KMS-11 (cell line): ENCODE results near the gene TICAM2.
A peak's percentile ranks its signal among the peaks of the same experiment; 100 is the strongest.

ENCODE experiments used
- H2AFZ ChIP-seq: fragments of 200-600 bp; sonication (generic); 2 replicates; pipeline ENCODE4 v1.6.1; 2016; ENCODE audit warnings: antibody characterized with exemption, mixed run types, low read depth
- H3K27ac ChIP-seq: fragments of 200-600 bp; sonication (generic); 2 replicates; pipeline ENCODE4 v1.6.1; 2016; ENCODE audit warnings: mild to moderate bottlenecking, mixed run types
- H3K27me3 ChIP-seq: fragments of 200-600 bp; sonication (generic); 2 replicates; pipeline ENCODE4 v1.6.1; 2017; ENCODE audit warnings: mild to moderate bottlenecking, low read depth, mixed run types, moderate library complexity; ENCODE audit not compliant: insufficient read depth
- H3K36me3 ChIP-seq: fragments of 200-600 bp; sonication (generic); 2 replicates; pipeline ENCODE4 v1.6.1; 2017; ENCODE audit warnings: mild to moderate bottlenecking, mixed run types; ENCODE audit not compliant: insufficient read depth
- H3K4me1 ChIP-seq: fragments of 200-600 bp; sonication (generic); 2 replicates; pipeline ENCODE4 v1.6.1; 2016; ENCODE audit warnings: mild to moderate bottlenecking, low read depth, mixed run types; ENCODE audit not compliant: poor library complexity, severe bottlenecking
- H3K4me2 ChIP-seq: fragments of 200-600 bp; sonication (generic); 2 replicates; pipeline ENCODE4 v1.7.0; 2016; ENCODE audit warnings: mild to moderate bottlenecking, mixed run types
- H3K4me3 ChIP-seq: fragments of 200-600 bp; sonication (generic); IDR thresholded peaks from 2 replicates; pipeline ENCODE4 v1.6.1; 2017; ENCODE audit warnings: low read depth, low read length, mixed read lengths; ENCODE audit not compliant: insufficient read depth
- H3K79me2 ChIP-seq: fragments of 200-600 bp; sonication (generic); 2 replicates; pipeline ENCODE4 v1.6.1; 2016; ENCODE audit warnings: low read depth, mixed run types; ENCODE audit not compliant: insufficient read depth
- H3K9ac ChIP-seq: fragments of 200-600 bp; sonication (generic); 2 replicates; pipeline ENCODE4 v1.6.1; 2016; ENCODE audit warnings: mild to moderate bottlenecking, mixed run types
- H4K20me1 ChIP-seq: fragments of 200-600 bp; sonication (generic); 2 replicates; pipeline ENCODE4 v1.6.1; 2016; ENCODE audit warnings: mild to moderate bottlenecking, mixed run types; ENCODE audit not compliant: insufficient read depth
- CTCF ChIP-seq: fragments of 200-600 bp; sonication (generic); conservative IDR thresholded peaks from 2 replicates; pipeline ENCODE4 v1.6.1; 2017; ENCODE audit warnings: low read depth, mild to moderate bottlenecking, antibody characterized with exemption, low read length, moderate library complexity, mixed read lengths

TICAM2 gene

GRCh38 chr5:115541611-115542010 lies 60.7 kb downstream of the TICAM2 start:
- H3K79me2 ChIP-seq: peaks cover 75% of the 10 kb centered on the region
- H3K4me1 ChIP-seq: peaks cover 27% of the 10 kb centered on the region
- no peak overlapping the region for H3K4me3 ChIP-seq
- H3K9ac ChIP-seq: peak overlapping the region; percentile 49; the same call in 1 of the 2 replicates
- H3K36me3 ChIP-seq: peaks cover 6% of the 10 kb centered on the region; the same call in 1 of the 2 replicates
- no peak for TF ChIP-seq CTCF
- no peak overlapping the region for H2AFZ ChIP-seq
- peak overlapping the region; percentile 3 for H3K27ac ChIP-seq
- H3K27me3 ChIP-seq: no peaks in the 10 kb centered on the region
- peaks cover 20% of the 10 kb centered on the region for H4K20me1 ChIP-seq
- H3K4me2 ChIP-seq: peak overlapping the region; percentile 97

- peaks cover 97% of the 10 kb centered on the region for H3K79me2 ChIP-seq
- H3K27me3 ChIP-seq: no peaks in the 10 kb centered on the region
- H2AFZ ChIP-seq: no peak overlapping the region
- peaks cover 17% of the 10 kb centered on the region for H3K4me1 ChIP-seq
- no peak overlapping the region for H3K4me3 ChIP-seq
- H3K27ac ChIP-seq: no peak overlapping the region
- H3K36me3 ChIP-seq: no peaks in the 10 kb centered on the region; the same call in 1 of the 2 replicates
- peaks cover under 1% of the 10 kb centered on the region; the same call in 1 of the 2 replicates for H4K20me1 ChIP-seq
- no peak overlapping the region for H3K9ac ChIP-seq
- no peak for TF ChIP-seq CTCF
- no peak overlapping the region for H3K4me2 ChIP-seq
These were observed 66.7 kb downstream of the TICAM2 start for GRCh38 chr5:115535479-115536035.

GRCh38 chr5:115532517-115532916 lies 69.8 kb downstream of the TICAM2 start:
- no peak overlapping the region for H3K9ac ChIP-seq
- no peak overlapping the region for H2AFZ ChIP-seq
- H4K20me1 ChIP-seq: no peaks in the 10 kb centered on the region; the same call in 1 of the 2 replicates
- H3K4me1 ChIP-seq: no peaks in the 10 kb centered on the region
- H3K4me2 ChIP-seq: no peak overlapping the region
- no peaks in the 10 kb centered on the region for H3K36me3 ChIP-seq
- no peaks in the 10 kb centered on the region for H3K27me3 ChIP-seq
- H3K79me2 ChIP-seq: peaks cover 93% of the 10 kb centered on the region
- no peak for TF ChIP-seq CTCF
- no peak overlapping the region for H3K4me3 ChIP-seq
- H3K27ac ChIP-seq: no peak overlapping the region

GRCh38 chr5:115531787-115532367 lies 70.4 kb downstream of the TICAM2 start:
- H3K9ac ChIP-seq: no peak overlapping the region
- H3K4me2 ChIP-seq: no peak overlapping the region
- H3K4me1 ChIP-seq: no peaks in the 10 kb centered on the region
- TF ChIP-seq CTCF: no peak
- no peak overlapping the region for H2AFZ ChIP-seq
- no peaks in the 10 kb centered on the region for H4K20me1 ChIP-seq
- H3K79me2 ChIP-seq: peaks cover 89% of the 10 kb centered on the region
- H3K36me3 ChIP-seq: no peaks in the 10 kb centered on the region
- H3K27ac ChIP-seq: no peak overlapping the region
- no peaks in the 10 kb centered on the region for H3K27me3 ChIP-seq
- H3K4me3 ChIP-seq: no peak overlapping the region
